ENCODE data around the gene BTN2A1.
A peak's percentile ranks its signal among the peaks of the same experiment; 100 is the strongest.

BTN2A1 gene

DNA sequence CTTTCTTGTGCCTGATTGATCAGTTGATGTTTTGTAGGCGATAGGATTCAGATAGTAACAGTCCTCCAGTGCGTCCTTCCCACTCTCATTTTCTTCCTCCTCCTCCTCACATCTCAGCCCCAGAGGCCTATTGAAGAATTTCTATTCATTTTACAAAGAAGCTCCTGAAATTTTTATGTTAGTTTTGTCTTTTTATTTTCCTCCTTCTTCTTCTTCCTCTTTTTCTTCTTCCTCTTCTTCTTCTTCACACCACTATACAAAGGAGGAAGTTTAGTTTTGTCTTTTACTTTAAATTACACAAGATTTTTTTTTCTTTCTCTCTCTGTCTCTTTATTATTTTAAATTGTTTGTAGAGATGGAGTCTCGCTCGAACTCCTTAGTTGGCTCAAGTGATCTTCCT lies 19.1 kb downstream of the BTN2A1 start:
- no peak for TF ChIP-seq Cebpa-rat (IDR thresholded peaks at IDR 0.05)
- Histone ChIP-seq H3K9me3 (replicated peaks in 1 of 11) (peaks cover 8 to 36% (median 31%) of the 10 kb centered on the region in 11 experiments; a peak in 21 of 22 replicates), H3K27ac (peak overlapping the region in 8 of 11 experiments; percentile 6 to 80 (median 62); a peak in 14 of 22 replicates), H3K4me2 (peak overlapping the region in 8 of 11 experiments; percentile 25 to 95 (median 76); a peak in 16 of 22 replicates), H3K4me3 (no peak overlapping the region; a peak in 1 of 20 replicates), H3K9ac (peak overlapping the region in 6 of 11 experiments; percentile 18 to 65 (median 36); a peak in 6 of 22 replicates), H3K4me1 (peaks cover 13 to 84% (median 59%) of the 10 kb centered on the region in 10 experiments), H3K36me3 (peaks cover 0 to 12% (median 10%) of the 10 kb centered on the region in 11 experiments; a peak in 15 of 22 replicates), H4K20me1 (no peaks in the 10 kb centered on the region), H3K27me3 (no peaks in the 10 kb centered on the region)

DNA sequence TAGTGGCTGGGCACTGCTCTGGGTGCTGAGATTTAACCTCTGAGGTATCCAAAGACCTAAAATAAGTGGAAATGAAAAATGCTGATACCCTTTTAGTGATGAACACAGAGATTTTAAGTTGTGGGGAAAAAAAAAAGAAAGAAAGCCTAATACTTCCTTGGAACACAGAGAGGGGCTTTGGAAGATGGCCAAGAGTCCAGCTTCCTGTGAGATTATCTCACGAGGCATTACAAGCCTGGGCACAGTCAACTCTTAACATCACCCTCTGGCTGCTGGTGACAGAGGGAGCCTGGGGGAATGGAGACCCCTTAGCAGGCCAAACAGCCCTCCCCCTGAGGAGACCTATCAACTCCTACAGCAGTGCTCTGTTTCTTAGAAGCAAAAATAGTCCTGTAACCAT lies 19.7 kb downstream of the BTN2A1 start:
- peak overlapping the region in 6 of 11 experiments; percentile 18 to 65 (median 40); a peak in 7 of 22 replicates for H3K9ac ChIP-seq
- no peaks in the 10 kb centered on the region for H3K27me3 ChIP-seq
- H3K4me1 ChIP-seq: peaks cover 13 to 84% (median 59%) of the 10 kb centered on the region in 10 experiments
- peaks cover 3 to 35% (median 30%) of the 10 kb centered on the region in 11 experiments; a peak in 19 of 22 replicates for H3K9me3 ChIP-seq (replicated peaks in 1 of 11)
- H4K20me1 ChIP-seq: no peaks in the 10 kb centered on the region
- peak overlapping the region in 7 of 11 experiments; percentile 6 to 80 (median 68); a peak in 14 of 22 replicates for H3K27ac ChIP-seq
- TF ChIP-seq Cebpa-rat (IDR thresholded peaks at IDR 0.05): no peak
- H3K36me3 ChIP-seq: peaks cover 0 to 7% (median 5%) of the 10 kb centered on the region in 11 experiments; a peak in 13 of 22 replicates
- no peak overlapping the region; a peak in 1 of 20 replicates for H3K4me3 ChIP-seq
- peak overlapping the region in 7 of 11 experiments; percentile 58 to 95 (median 82); a peak in 16 of 22 replicates for H3K4me2 ChIP-seq

DNA sequence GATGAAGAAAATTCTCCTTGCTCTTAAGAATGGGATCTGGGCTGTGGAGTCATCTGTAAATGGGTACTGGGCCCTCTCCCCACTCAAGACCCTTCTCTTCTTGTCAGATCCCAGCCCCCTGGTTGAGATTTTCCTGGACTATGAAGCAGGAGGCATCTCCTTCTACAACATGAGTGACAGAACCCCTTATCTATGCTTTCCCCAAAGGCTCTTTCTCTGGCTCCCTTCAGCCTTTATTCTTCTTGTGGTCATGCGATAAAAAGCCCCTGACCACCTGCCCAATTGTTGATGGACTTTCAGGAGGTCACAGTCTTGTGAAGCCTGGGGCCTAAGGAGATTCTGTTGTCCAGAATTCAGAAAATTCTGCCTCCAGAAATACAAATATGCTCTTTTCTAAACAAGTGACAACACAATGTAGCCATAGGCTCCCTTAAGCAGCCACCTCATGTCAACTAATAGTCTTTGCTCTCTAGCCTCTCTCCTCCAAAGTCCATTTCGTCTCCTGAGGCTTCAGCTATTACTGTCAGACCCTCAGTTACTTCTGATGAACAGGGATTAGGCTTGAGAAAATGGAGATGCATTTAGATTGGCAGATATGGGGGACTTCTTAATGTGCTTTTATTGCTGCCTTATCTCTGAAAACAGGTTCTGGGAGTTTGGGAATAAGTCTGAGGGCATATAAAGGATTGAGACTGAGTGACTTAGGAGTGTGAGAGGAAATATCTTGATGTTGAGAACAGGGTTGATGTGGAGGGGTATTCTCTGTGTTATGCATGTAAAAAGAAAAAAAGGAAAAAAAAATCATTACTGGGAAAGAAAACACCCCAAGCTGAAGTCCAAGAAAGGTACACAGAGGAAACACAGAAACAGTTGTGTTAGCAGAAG lies 20.6 kb downstream of the BTN2A1 start:
- H3K4me2 ChIP-seq: peak overlapping the region in 7 of 11 experiments; percentile 11 to 95 (median 82); a peak in 13 of 22 replicates
- H3K4me3 ChIP-seq: no peak overlapping the region
- no peaks in the 10 kb centered on the region for H4K20me1 ChIP-seq
- H3K36me3 ChIP-seq: no peaks in the 10 kb centered on the region
- peaks cover 14 to 74% (median 52%) of the 10 kb centered on the region in 10 experiments for H3K4me1 ChIP-seq
- H3K9me3 ChIP-seq (replicated peaks in 1 of 11): peaks cover 0 to 28% (median 22%) of the 10 kb centered on the region in 11 experiments; a peak in 18 of 22 replicates
- no peak for TF ChIP-seq Cebpa-rat (IDR thresholded peaks at IDR 0.05)
- H3K9ac ChIP-seq: peak overlapping the region in 5 of 11 experiments; percentile 3 to 65 (median 43); a peak in 3 of 22 replicates
- peak overlapping the region in 8 of 11 experiments; percentile 6 to 80 (median 62); a peak in 13 of 22 replicates for H3K27ac ChIP-seq
- no peaks in the 10 kb centered on the region for H3K27me3 ChIP-seq

DNA sequence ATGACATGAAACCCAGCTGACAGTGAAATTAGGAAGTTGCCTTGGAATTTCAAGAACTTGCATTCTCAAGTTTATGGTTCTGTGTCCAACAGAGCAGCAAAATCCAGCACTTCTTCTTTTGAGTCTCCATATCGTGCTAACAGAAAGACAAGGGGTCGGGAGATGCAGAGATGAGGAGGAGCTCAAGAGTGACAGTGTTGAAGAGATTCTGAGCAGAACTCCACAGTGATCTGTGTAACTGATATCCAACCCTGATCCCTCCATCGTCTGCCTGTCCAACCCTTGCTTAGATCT lies 21.2 kb downstream of the BTN2A1 start:
- TF ChIP-seq Cebpa-rat (IDR thresholded peaks at IDR 0.05): no peak
- H3K9ac ChIP-seq: peak overlapping the region in 5 of 11 experiments; percentile 3 to 54 (median 17); a peak in 2 of 22 replicates
- H3K4me2 ChIP-seq: peak overlapping the region in 6 of 11 experiments; percentile 14 to 95 (median 85); a peak in 13 of 22 replicates
- H3K9me3 ChIP-seq (replicated peaks in 1 of 11): peaks cover 0 to 34% (median 24%) of the 10 kb centered on the region in 11 experiments; a peak in 18 of 22 replicates
- H3K27me3 ChIP-seq: no peaks in the 10 kb centered on the region
- no peaks in the 10 kb centered on the region for H3K36me3 ChIP-seq
- peaks cover 14 to 73% (median 52%) of the 10 kb centered on the region in 10 experiments for H3K4me1 ChIP-seq
- H4K20me1 ChIP-seq: no peaks in the 10 kb centered on the region
- peak overlapping the region in 1 of 10 experiments; percentile 12; a peak in 1 of 20 replicates for H3K4me3 ChIP-seq
- H3K27ac ChIP-seq: peak overlapping the region in 6 of 11 experiments; percentile 35 to 80 (median 64); a peak in 10 of 22 replicates

GRCh38 chr6:26482338-26482737 lies 24.6 kb downstream of the BTN2A1 start:
- no peaks in the 10 kb centered on the region for H3K27me3 ChIP-seq
- TF ChIP-seq Cebpa-rat (IDR thresholded peaks at IDR 0.05): no peak
- H3K9me3 ChIP-seq (replicated peaks in 1 of 11): peaks cover 7 to 50% (median 31%) of the 10 kb centered on the region in 11 experiments

GRCh38 chr6:26483727-26484126 lies 26.0 kb downstream of the BTN2A1 start:
- Histone ChIP-seq H3K9ac (no peak overlapping the region), H4K20me1 (no peaks in the 10 kb centered on the region), H3K36me3 (no peaks in the 10 kb centered on the region), H3K27me3 (no peaks in the 10 kb centered on the region), H3K4me2 (peak overlapping the region in 1 of 11 experiments; percentile 10; a peak in 1 of 22 replicates), H3K9me3 (replicated peaks in 1 of 11) (peaks cover 19 to 64% (median 42%) of the 10 kb centered on the region in 11 experiments), H3K4me1 (peaks cover 0 to 34% (median 16%) of the 10 kb centered on the region in 10 experiments; a peak in 15 of 20 replicates), H3K4me3 (no peak overlapping the region), H3K27ac (no peak overlapping the region)
- TF ChIP-seq Cebpa-rat (IDR thresholded peaks at IDR 0.05): no peak

More at GRCh38 chr6:26482338-26482737, 24.6 kb downstream of the BTN2A1 start:
- H3K9ac ChIP-seq: no peak overlapping the region
- H3K4me3 ChIP-seq: no peak overlapping the region
- H3K36me3 ChIP-seq: no peaks in the 10 kb centered on the region
- H4K20me1 ChIP-seq: no peaks in the 10 kb centered on the region
- no peak overlapping the region for H3K27ac ChIP-seq
- peaks cover 0 to 48% (median 26%) of the 10 kb centered on the region in 10 experiments; a peak in 16 of 20 replicates for H3K4me1 ChIP-seq
- no peak overlapping the region for H3K4me2 ChIP-seq

GRCh38 chr6:26484161-26484560 lies 26.4 kb downstream of the BTN2A1 start:
- Histone ChIP-seq H3K4me2 (no peak overlapping the region), H3K4me3 (no peak overlapping the region), H3K4me1 (peaks cover 0 to 31% (median 14%) of the 10 kb centered on the region in 10 experiments; a peak in 15 of 20 replicates), H4K20me1 (no peaks in the 10 kb centered on the region), H3K27me3 (no peaks in the 10 kb centered on the region), H3K36me3 (no peaks in the 10 kb centered on the region), H3K27ac (no peak overlapping the region), H3K9me3 (replicated peaks in 1 of 11) (peaks cover 19 to 64% (median 42%) of the 10 kb centered on the region in 11 experiments), H3K9ac (no peak overlapping the region)
- no peak for TF ChIP-seq Cebpa-rat (IDR thresholded peaks at IDR 0.05)

DNA sequence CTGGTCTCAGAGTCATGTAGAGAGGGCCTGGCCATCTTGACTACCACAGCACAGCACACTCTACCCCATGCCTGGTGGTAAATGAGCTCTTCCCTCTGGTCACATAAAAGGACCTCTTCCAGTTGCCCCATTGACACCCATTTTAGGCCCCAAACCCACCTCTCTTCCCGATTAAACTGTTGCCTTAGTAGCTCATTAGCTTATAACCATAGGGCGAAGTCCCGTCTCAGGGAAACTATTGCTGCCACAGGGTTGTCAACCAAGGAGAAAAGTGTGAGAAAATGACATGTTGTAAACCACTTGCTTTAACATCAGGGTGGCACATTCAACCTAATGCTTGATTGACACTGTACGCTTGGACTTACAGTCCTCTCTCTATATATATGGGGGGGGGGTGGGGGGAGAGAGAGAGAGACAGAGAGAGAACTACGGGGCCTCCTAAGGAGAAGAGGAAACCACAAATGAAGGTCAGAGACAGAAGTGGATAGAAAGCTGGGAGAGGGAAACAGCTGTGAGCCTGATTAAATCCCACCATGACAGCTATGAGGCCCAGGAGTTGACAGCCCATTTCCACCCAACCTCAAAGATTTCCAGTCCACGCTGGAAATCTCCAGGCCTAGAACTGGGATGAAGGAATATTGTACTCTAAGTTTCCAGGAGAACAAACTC lies 27.5 kb downstream of the BTN2A1 start:
- Histone ChIP-seq H3K27ac (no peak overlapping the region), H4K20me1 (no peaks in the 10 kb centered on the region), H3K4me2 (peak overlapping the region in 6 of 11 experiments; percentile 3 to 42 (median 32); a peak in 8 of 22 replicates), H3K4me1 (peaks cover 0 to 20% (median 8%) of the 10 kb centered on the region in 10 experiments; a peak in 11 of 20 replicates), H3K9me3 (replicated peaks in 1 of 11) (peaks cover 19 to 57% (median 39%) of the 10 kb centered on the region in 11 experiments), H3K27me3 (no peaks in the 10 kb centered on the region), H3K36me3 (no peaks in the 10 kb centered on the region), H3K4me3 (no peak overlapping the region), H3K9ac (no peak overlapping the region)
- TF ChIP-seq Cebpa-rat (IDR thresholded peaks at IDR 0.05): no peak

All from BLaER1 treated with 17β-estradiol and CSF1 and Interleukin-3, amounts not matched to agents 10 nM and 100 nM (cell line).